GM12892 (cell line): ENCODE measurements around the gene EREG.

Experiments
- POLR2AphosphoS5 ChIP-seq: IDR thresholded peaks from 2 replicates; pipeline ENCODE4 v1.6.1; 2011; ENCODE audit warnings: low read depth, low read length, control low read depth
- TAF1 ChIP-seq: IDR thresholded peaks from 2 replicates; pipeline ENCODE4 v1.6.1; 2011; ENCODE audit warnings: low read depth, mild to moderate bottlenecking, control low read depth, low read length, borderline replicate concordance

- TF ChIP-seq POLR2AphosphoS5 (no peak), TAF1 (no peak)
Measured at GRCh38 chr4:74412225-74412624, 47.3 kb downstream of the EREG start.
